ENCODE results near the gene OR2T3.
"Not testable (repeated sequence)": the region's sequence is repeated elsewhere in the genome, so short reads cannot be mapped to it uniquely, and the experiment has no call there.

- not testable (repeated sequence) for TF ChIP-seq POLR2A, POU2F2 (IDR thresholded peaks at IDR 0.05; ENCODE audit: low read depth, low read length)
Measured at GRCh38 chr1:248459117-248459516, 14.0 kb upstream of the OR2T3 start.

All from GM12891 (cell line).